GM23338 (cell line): ENCODE results near the gene ATP5PD.

ENCODE experiments used
- EZH2 ChIP-seq: fragments of 200-600 bp; sonication (generic); IDR thresholded peaks from one replicate; pipeline ENCODE4 v1.8.0; 2017; ENCODE audit warnings: antibody characterized with exemption, mild to moderate bottlenecking, low read depth; ENCODE audit not compliant: unreplicated experiment
- EZH2phosphoT487 ChIP-seq: fragments of 200-600 bp; sonication (generic); IDR thresholded peaks from one replicate; pipeline ENCODE4 v1.8.1; 2018; ENCODE audit warnings: antibody characterized with exemption; ENCODE audit not compliant: unreplicated experiment
- JUNB ChIP-seq: IDR thresholded peaks from one replicate; pipeline ENCODE4 v1.6.1; 2016; ENCODE audit warnings: antibody characterized with exemption; ENCODE audit not compliant: unreplicated experiment
- NANOG ChIP-seq: IDR thresholded peaks from 2 replicates; pipeline ENCODE4 v1.6.1; 2016; ENCODE audit warnings: antibody characterized with exemption, borderline replicate concordance
- POLR2AphosphoS5 ChIP-seq: IDR thresholded peaks from 2 replicates; pipeline ENCODE4 v1.6.1; 2016; ENCODE audit warnings: antibody characterized with exemption, low read depth
- STAT1 ChIP-seq: IDR thresholded peaks from one replicate; pipeline ENCODE4 v1.6.1; 2016; ENCODE audit warnings: antibody characterized with exemption; ENCODE audit not compliant: unreplicated experiment
- ZNF114 ChIP-seq: fragments of 250-450 bp; sonication (Bioruptor Pico); IDR thresholded peaks from 2 replicates; pipeline ENCODE4 v1.5.0; 2020; ENCODE audit warnings: mild to moderate bottlenecking, moderate library complexity
- TF ChIP-seq, protein P1 (sequence below), 2 experiments: fragments of 200-600 bp in 1 of 2; sonication (generic) in 1 of 2; conservative IDR thresholded peaks; 2 replicates each; pipeline versions ENCODE4 v1.5.1 to v1.6.1; 2016 to 2017; ENCODE audit warnings: antibody characterized with exemption in 2 of 2, low read depth in 2 of 2, mild to moderate bottlenecking in 2 of 2, moderate library complexity in 1 of 2
- TF ChIP-seq, protein P2 (sequence below): IDR thresholded peaks from one replicate; pipeline ENCODE4 v1.6.1; 2018; ENCODE audit warnings: antibody characterized with exemption; ENCODE audit not compliant: unreplicated experiment
- TF ChIP-seq, protein P3 (sequence below): IDR thresholded peaks from 2 replicates; pipeline ENCODE4 v1.6.1; 2016; ENCODE audit warnings: antibody characterized with exemption

DNA sequence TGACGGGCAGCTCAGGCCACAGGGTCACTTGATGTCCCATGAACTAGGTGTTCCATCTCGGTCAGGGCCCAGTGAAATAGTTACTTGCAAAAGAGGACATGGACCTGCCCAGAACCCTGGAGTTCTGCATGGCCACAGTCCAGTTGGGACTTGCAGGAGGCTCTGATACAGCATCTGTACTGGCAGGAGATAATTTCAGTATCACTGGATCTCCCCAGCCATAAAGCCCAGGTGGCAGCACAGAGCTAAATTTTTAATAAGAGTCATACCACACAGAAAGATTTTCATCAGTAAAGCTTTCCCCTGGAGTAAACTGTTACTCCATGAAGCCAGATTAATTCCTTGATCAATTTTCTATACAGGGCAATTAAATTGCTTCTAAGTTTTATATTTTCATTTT is 23.0 kb upstream of the ATP5PD start:
- no peak for TF ChIP-seq EZH2
- TF ChIP-seq, protein P1, sequence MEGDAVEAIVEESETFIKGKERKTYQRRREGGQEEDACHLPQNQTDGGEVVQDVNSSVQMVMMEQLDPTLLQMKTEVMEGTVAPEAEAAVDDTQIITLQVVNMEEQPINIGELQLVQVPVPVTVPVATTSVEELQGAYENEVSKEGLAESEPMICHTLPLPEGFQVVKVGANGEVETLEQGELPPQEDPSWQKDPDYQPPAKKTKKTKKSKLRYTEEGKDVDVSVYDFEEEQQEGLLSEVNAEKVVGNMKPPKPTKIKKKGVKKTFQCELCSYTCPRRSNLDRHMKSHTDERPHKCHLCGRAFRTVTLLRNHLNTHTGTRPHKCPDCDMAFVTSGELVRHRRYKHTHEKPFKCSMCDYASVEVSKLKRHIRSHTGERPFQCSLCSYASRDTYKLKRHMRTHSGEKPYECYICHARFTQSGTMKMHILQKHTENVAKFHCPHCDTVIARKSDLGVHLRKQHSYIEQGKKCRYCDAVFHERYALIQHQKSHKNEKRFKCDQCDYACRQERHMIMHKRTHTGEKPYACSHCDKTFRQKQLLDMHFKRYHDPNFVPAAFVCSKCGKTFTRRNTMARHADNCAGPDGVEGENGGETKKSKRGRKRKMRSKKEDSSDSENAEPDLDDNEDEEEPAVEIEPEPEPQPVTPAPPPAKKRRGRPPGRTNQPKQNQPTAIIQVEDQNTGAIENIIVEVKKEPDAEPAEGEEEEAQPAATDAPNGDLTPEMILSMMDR (conservative IDR thresholded peaks at IDR 0.05; ENCODE audit: low read depth in 2 of 2): peak; percentile 12 to 37; a peak in 2 of 4 replicates
- TF ChIP-seq ZNF114 (CRISPR knock-in tag): no peak
- no peak for TF ChIP-seq STAT1
- TF ChIP-seq POLR2AphosphoS5: no peak
- TF ChIP-seq, protein P2, sequence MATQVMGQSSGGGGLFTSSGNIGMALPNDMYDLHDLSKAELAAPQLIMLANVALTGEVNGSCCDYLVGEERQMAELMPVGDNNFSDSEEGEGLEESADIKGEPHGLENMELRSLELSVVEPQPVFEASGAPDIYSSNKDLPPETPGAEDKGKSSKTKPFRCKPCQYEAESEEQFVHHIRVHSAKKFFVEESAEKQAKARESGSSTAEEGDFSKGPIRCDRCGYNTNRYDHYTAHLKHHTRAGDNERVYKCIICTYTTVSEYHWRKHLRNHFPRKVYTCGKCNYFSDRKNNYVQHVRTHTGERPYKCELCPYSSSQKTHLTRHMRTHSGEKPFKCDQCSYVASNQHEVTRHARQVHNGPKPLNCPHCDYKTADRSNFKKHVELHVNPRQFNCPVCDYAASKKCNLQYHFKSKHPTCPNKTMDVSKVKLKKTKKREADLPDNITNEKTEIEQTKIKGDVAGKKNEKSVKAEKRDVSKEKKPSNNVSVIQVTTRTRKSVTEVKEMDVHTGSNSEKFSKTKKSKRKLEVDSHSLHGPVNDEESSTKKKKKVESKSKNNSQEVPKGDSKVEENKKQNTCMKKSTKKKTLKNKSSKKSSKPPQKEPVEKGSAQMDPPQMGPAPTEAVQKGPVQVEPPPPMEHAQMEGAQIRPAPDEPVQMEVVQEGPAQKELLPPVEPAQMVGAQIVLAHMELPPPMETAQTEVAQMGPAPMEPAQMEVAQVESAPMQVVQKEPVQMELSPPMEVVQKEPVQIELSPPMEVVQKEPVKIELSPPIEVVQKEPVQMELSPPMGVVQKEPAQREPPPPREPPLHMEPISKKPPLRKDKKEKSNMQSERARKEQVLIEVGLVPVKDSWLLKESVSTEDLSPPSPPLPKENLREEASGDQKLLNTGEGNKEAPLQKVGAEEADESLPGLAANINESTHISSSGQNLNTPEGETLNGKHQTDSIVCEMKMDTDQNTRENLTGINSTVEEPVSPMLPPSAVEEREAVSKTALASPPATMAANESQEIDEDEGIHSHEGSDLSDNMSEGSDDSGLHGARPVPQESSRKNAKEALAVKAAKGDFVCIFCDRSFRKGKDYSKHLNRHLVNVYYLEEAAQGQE: no peak
- TF ChIP-seq, protein P3, sequence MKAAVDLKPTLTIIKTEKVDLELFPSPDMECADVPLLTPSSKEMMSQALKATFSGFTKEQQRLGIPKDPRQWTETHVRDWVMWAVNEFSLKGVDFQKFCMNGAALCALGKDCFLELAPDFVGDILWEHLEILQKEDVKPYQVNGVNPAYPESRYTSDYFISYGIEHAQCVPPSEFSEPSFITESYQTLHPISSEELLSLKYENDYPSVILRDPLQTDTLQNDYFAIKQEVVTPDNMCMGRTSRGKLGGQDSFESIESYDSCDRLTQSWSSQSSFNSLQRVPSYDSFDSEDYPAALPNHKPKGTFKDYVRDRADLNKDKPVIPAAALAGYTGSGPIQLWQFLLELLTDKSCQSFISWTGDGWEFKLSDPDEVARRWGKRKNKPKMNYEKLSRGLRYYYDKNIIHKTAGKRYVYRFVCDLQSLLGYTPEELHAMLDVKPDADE: no peak
- TF ChIP-seq NANOG: no peak
- no peak for TF ChIP-seq JUNB
- no peak for TF ChIP-seq EZH2phosphoT487
